Skeletal muscle tissue (tissue), 4 donors: Measurements from ENCODE around the gene LDLRAP1. TPM values are rescaled to one million over a fixed set of nuclear protein-coding genes. Genes with fewer than 3 reads are reported as not detected.

ENCODE experiments used
- H3K27ac ChIP-seq: one replicate; pipeline ENCODE4 v1.7.0; 2013; ENCODE audit warnings: mild to moderate bottlenecking, low read depth, low read length, inconsistent platforms
- H3K27me3 ChIP-seq, 3 donors: one replicate each; pipeline ENCODE4 v1.7.0; 2013; ENCODE audit warnings: low read length in 3 of 3; ENCODE audit not compliant: control insufficient read depth in 3 of 3, insufficient read depth in 3 of 3
- H3K36me3 ChIP-seq, 3 donors: one replicate each; pipeline ENCODE4 v1.7.0; 2013; ENCODE audit warnings: low read length in 3 of 3; ENCODE audit not compliant: control insufficient read depth in 3 of 3, insufficient read depth in 3 of 3
- H3K4me1 ChIP-seq, 3 donors: one replicate each; pipeline ENCODE4 v1.7.0; 2013; ENCODE audit warnings: low read length in 3 of 3, mild to moderate bottlenecking in 3 of 3; ENCODE audit not compliant: control insufficient read depth in 3 of 3, insufficient read depth in 3 of 3
- H3K4me3 ChIP-seq, 3 donors: one replicate each; pipeline ENCODE4 v1.7.0; 2013; ENCODE audit warnings: low read length in 3 of 3
- H3K9ac ChIP-seq, 3 donors: one replicate each; pipeline ENCODE4 v1.7.0; 2013; ENCODE audit warnings: low read length in 3 of 3, mild to moderate bottlenecking in 3 of 3, moderate library complexity in 2 of 3, low read depth in 1 of 3
- H3K9me3 ChIP-seq, 3 donors: one replicate each; pipeline ENCODE4 v1.7.0; 2013; ENCODE audit warnings: low read length in 3 of 3; ENCODE audit not compliant: control insufficient read depth in 3 of 3
- total RNA-seq: library from RNA; depleted of rRNA; stranded (reverse); fragments of >200 nt; gene quantifications from one replicate; pipeline ENCODE4 v1.2.3, GENCODE V29; 2014
- donor health status: Osteomylitis.

Gene LDLRAP1
- total RNA-seq, 1 donor from 2014 or later = 4.7 TPM

- Histone ChIP-seq H3K9ac (no peak overlapping the region), H3K27me3 (no peaks in the 10 kb centered on the region), H3K4me3 (no peak overlapping the region), H3K4me1 (peaks cover 0 to 3% (median 0%) of the 10 kb centered on the region in 3 donors), H3K27ac (no peak overlapping the region), H3K36me3 (no peaks in the 10 kb centered on the region), H3K9me3 (peaks cover 0 to 4% (median 2%) of the 10 kb centered on the region in 3 donors)
These were observed 18.6 kb upstream of the LDLRAP1 start for GRCh38 chr1:25524568-25525360.

DNA sequence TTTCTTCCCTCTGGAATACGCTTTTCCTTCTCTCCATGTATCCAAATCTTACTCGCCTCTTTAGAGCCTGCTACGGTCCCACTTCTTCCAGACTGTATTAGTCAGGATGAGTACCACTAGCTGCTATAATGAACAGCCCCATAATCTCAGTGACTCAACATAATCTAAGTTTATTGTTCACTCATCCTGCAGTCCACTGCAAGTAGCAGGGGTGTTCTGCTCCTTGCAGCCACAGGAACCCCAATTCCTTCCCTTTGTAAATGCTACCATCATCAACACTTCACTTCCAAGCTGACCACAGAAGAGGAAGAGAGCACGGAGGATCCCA, 18.1 kb upstream of the LDLRAP1 start:
- H3K4me1 ChIP-seq = peaks cover 0 to 3% (median 0%) of the 10 kb centered on the region in 3 donors
- peaks cover 0 to 4% (median 2%) of the 10 kb centered on the region in 3 donors for H3K9me3 ChIP-seq
- no peak overlapping the region for H3K4me3 ChIP-seq
- no peak overlapping the region for H3K27ac ChIP-seq
- no peaks in the 10 kb centered on the region for H3K27me3 ChIP-seq
- H3K9ac ChIP-seq = no peak overlapping the region
- H3K36me3 ChIP-seq = no peaks in the 10 kb centered on the region

DNA sequence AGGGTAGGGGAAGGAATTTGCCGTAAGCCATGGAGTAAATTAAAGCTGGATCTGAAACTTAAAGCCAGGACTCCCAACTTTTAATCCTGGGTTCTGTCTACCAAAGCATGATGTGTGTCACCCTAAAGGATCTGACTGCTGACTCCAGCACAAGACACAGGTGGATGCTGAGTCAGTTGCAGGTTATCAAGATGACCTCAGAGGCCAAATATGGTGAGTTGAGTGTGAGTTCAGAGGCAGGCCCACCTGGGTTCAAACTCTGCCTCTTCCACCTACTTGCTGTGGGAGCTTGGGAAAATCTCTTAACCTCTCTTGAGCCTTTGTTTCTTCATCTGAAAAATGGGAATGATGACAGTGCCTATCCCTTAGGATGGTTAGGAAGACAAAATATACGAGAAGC, 16.7 kb upstream of the LDLRAP1 start:
- peaks cover 0 to 7% (median 6%) of the 10 kb centered on the region in 3 donors for H3K4me1 ChIP-seq
- no peak overlapping the region for H3K27ac ChIP-seq
- H3K4me3 ChIP-seq = no peak overlapping the region
- no peak overlapping the region for H3K9ac ChIP-seq
- no peaks in the 10 kb centered on the region for H3K27me3 ChIP-seq
- no peaks in the 10 kb centered on the region for H3K36me3 ChIP-seq
- peaks cover 0 to 4% (median 2%) of the 10 kb centered on the region in 3 donors for H3K9me3 ChIP-seq

GRCh38 chr1:25527226-25527846, 16.1 kb upstream of the LDLRAP1 start:
- Histone ChIP-seq H3K4me3 (no peak overlapping the region), H3K27me3 (no peaks in the 10 kb centered on the region), H3K9me3 (peaks cover 0 to 4% (median 2%) of the 10 kb centered on the region in 3 donors), H3K36me3 (no peaks in the 10 kb centered on the region), H3K27ac (no peak overlapping the region), H3K4me1 (peaks cover 0 to 7% (median 6%) of the 10 kb centered on the region in 3 donors), H3K9ac (no peak overlapping the region)

- peaks cover 0 to 4% (median 2%) of the 10 kb centered on the region in 3 donors for H3K9me3 ChIP-seq
- H3K36me3 ChIP-seq = no peaks in the 10 kb centered on the region
- H3K27me3 ChIP-seq = no peaks in the 10 kb centered on the region
- H3K4me1 ChIP-seq = peaks cover 0 to 7% (median 6%) of the 10 kb centered on the region in 3 donors
- no peak overlapping the region for H3K27ac ChIP-seq
- no peak overlapping the region for H3K9ac ChIP-seq
- H3K4me3 ChIP-seq = no peak overlapping the region
These were observed 15.3 kb upstream of the LDLRAP1 start for GRCh38 chr1:25527946-25528595.

- Histone ChIP-seq H3K27ac (no peak overlapping the region), H3K9me3 (peaks cover 0 to 4% (median 2%) of the 10 kb centered on the region in 3 donors), H3K36me3 (no peaks in the 10 kb centered on the region), H3K9ac (no peak overlapping the region), H3K4me1 (peaks cover 0 to 7% (median 6%) of the 10 kb centered on the region in 3 donors), H3K4me3 (no peak overlapping the region), H3K27me3 (no peaks in the 10 kb centered on the region)
These were observed 14.4 kb upstream of the LDLRAP1 start for GRCh38 chr1:25528881-25529517.

- Histone ChIP-seq H3K36me3 (no peaks in the 10 kb centered on the region), H3K9ac (no peak overlapping the region), H3K9me3 (peaks cover 0 to 4% (median 2%) of the 10 kb centered on the region in 3 donors), H3K27me3 (no peaks in the 10 kb centered on the region), H3K4me1 (peaks cover 0 to 6% (median 3%) of the 10 kb centered on the region in 3 donors), H3K27ac (no peak overlapping the region), H3K4me3 (no peak overlapping the region)
These were observed 13.8 kb upstream of the LDLRAP1 start for GRCh38 chr1:25529518-25530185.

GRCh38 chr1:25530186-25531081, 13.0 kb upstream of the LDLRAP1 start:
- H3K27me3 ChIP-seq = no peaks in the 10 kb centered on the region
- H3K36me3 ChIP-seq = no peaks in the 10 kb centered on the region
- H3K4me3 ChIP-seq = no peak overlapping the region
- H3K9me3 ChIP-seq = peaks cover 0 to under 1% (median under 1%) of the 10 kb centered on the region in 3 donors
- no peak overlapping the region for H3K27ac ChIP-seq
- H3K4me1 ChIP-seq = peaks cover 0 to 6% (median 3%) of the 10 kb centered on the region in 3 donors
- H3K9ac ChIP-seq = no peak overlapping the region

GRCh38 chr1:25531082-25531461, 12.3 kb upstream of the LDLRAP1 start:
- peaks cover 0 to 6% (median 3%) of the 10 kb centered on the region in 3 donors for H3K4me1 ChIP-seq
- H3K27me3 ChIP-seq = no peaks in the 10 kb centered on the region
- no peak overlapping the region for H3K4me3 ChIP-seq
- no peak overlapping the region for H3K9ac ChIP-seq
- no peaks in the 10 kb centered on the region for H3K9me3 ChIP-seq
- H3K36me3 ChIP-seq = no peaks in the 10 kb centered on the region
- H3K27ac ChIP-seq = no peak overlapping the region
